ENCODE data around the gene ZAR1L.

Gene ZAR1L

DNA sequence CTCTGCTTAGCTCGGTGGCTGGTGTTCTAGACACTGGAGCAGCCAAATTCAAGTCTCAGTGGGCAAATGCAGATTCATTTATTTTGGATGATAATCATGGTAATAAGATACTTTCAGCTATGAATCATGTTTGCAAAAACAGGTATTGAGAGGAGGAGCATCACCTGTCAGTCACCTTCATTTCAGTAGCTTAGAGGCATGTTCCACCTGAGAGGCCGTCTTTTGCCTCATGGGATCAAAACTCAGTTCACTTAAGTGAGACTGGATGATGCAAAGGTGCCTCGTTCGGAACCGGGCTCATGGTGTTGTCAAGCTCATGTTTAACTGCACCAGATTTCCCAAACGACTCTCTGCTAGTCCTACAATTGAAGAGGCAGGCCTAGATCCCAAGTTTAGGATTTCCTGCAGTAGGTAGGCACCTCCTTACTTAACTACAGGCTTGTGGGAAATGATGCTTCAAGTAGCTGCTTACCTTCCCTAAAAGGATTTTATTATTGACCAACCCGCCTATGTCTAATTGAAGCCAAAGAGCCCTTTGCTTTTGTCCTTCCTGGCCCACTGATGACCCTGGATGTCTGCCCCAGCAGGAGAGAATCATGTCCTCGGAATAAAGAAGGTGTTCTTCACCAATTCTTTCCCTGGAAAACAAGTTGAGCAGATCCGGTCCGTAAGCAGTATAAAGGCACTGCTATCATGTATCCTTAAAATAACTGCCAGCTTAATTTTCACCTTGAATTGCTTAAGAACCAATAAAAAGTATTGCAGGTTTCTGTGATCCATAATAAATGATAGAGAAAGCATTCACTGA lies 60.0 kb downstream of the ZAR1L start:
- DNase-seq, result no peak

DNA sequence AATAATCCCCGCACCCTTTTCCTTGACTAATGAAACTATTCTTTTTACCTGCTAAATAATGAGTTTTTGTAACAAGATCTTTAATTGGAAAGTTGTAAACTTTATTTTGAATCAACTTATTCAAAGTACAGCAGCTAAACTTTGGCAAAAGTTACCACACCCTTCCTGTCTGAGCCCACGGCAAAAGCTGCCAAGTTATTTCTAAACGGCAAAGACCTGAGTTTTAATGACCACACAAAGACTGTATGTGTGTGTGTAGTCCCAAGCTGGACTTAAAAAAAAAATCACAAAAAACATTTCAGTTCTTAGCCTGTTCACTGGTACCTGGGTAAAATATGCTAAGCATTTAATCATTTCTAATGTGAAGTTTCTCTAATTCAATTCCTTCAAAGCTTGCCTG lies 60.7 kb downstream of the ZAR1L start:
- no peak for DNase-seq

- DNase-seq, result no peak
Observed at GRCh38 chr13:32253911-32254399, 61.2 kb downstream of the ZAR1L start.

Data from activated CD8-positive, alpha-beta memory T cell treated with anti-CD3 and anti-CD28 coated beads, Interleukin-2, amount 50 U/mL, for 4 hours (primary cell).